GM18861 (cell line): ENCODE results near the gene ZBTB38.

ENCODE experiments used
- ATAC-seq: cut with Tn5 transposase; IDR thresholded peaks from one replicate; pipeline ENCODE4 v1.9.1; 2021; ENCODE audit not compliant: unreplicated experiment

ZBTB38 gene

DNA sequence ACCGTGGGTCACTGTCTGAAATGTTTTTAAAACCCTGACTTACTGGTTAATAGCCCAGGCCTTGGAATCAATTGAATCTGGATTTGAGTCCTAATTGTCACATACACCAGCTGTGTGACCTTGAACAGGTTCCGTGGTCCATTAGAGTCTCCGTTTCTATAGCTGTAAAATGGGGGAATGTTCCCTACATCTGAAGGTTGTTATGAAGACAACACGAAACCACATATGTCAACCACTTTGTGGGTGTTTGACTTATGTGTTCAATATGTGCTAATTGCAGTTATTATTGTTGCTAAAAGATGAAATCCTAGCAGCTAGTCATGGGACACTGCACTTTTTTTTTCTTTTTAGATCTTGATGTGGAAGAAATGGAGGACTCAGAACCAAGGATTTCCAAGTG, 35.3 kb downstream of the ZBTB38 start:
- no peak for ATAC-seq

DNA sequence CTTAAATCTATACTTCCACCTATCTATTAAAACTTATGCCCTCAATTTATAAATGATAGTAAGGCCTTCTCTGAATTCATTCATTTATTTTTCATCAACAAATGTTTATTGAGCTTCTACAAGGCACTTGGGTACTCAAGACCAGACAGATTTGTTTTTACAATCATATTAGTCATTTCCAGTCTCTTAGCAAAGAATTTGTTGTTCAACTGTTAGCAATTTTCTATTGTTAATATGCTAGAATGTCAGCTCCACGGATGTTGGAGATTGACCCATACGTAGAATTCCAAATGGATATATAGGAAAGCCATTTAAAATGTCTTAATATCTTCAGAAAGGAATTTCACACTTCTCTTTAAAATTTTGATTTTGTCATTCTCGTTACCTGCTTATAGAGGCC, 36.7 kb downstream of the ZBTB38 start:
- ATAC-seq = no peak

DNA sequence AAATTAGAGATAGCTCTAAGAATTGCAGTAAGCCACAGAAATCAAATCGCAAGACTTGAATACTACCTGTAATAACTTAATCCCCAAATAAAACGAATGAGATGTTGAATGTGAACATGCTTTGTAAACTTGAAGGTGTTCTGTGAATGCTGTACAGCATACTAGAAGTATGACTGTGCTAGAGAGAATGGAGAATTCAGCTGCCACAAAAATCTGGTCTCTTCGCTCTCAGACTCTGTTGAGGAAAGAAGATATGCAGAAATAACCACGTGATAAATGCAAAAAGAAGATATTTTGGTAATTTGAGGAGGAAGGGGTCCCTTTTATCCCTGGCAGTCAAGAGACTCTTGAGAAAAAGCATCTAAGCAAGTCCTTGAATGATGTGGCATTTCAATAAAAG, 37.3 kb downstream of the ZBTB38 start:
- no peak for ATAC-seq

DNA sequence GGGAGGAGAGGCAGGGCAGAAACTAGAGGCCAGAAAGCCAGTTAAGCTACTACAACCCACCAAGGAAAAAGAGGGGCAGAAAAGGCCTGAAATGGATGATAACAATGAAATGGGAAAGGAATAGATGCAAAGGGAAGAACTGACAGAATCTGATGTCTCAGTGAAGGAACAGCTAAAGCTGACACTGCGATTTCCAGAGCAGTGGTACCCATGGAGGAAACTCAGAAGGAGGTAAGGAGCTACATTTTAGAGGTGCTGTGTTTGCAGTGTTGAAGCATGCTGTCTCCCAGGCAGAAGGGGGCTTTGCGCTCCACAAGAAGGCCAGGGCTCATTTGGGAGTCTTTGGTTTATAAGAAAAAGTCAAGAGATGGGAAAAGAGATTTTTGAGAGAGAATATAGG, 38.0 kb downstream of the ZBTB38 start:
- ATAC-seq = no peak

DNA sequence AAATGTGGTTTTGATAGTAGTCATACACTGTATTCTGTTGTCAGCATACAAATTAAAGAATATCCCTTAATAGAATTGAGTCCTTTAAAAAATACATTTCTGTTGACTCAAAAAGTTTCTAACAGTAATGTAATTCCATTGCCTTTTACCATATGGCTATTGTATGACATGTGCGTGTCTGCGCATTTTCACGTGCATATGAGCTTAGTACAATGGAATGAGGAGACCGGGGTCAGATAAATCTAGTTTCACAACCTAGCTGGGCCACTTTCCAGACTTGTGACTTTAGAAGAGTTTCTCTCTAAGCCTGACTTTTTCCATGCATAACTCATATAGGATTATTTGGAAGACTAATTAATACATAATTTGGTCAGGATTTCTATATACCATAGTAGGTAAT, 38.7 kb downstream of the ZBTB38 start:
- no peak for ATAC-seq

DNA sequence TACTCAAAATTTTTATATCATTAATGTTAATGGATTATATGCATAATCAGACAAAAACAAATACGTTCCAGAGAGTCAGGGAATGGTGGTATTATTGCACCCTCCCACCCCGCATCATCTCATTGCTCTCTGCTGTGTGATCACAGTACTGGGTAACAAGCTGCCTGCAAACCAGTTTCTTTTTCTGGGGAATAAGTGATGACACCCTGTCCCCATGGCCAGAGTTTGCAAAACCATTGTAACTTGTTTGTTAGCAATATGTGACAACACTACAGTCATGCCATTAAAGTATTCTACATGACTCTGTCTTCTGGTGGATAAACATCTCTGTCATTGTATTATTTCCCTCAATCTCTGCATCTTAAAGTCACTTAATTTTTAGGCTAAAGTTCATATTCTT, 39.5 kb downstream of the ZBTB38 start:
- no peak for ATAC-seq

DNA sequence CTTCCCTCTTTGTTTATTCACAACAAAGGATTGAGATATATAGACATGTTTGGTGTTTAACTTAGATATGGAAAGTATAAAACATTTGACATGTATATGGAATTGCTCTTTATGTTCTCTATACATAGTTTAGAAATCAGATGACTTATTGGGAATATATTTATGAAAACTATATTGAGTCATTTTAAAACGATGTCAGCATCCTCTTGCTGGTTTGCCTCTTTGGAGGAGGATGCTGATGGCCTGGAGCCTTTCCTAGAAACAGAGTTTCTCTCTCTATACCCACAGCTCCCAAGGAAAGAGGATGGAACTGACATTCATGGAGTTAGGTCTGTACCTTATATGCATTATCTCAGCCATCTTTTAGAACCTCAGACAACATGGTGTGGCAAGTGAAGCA, 40.3 kb downstream of the ZBTB38 start:
- no peak for ATAC-seq

DNA sequence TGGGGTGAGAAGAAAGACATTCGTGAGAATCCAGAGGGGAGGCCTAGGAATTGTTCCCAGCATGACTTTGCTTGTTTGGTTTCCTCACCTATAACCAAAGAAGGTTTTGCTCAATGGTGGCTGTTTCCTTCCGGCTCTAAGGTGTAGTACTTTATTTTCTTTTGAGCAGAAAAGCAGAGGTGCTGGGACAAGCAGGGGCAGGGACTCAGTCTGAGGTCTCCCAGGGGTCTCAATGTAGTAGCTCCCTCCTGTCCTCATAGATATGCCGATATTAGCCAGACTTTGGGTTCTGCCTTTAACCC, 41.6 kb downstream of the ZBTB38 start:
- ATAC-seq = no peak

DNA sequence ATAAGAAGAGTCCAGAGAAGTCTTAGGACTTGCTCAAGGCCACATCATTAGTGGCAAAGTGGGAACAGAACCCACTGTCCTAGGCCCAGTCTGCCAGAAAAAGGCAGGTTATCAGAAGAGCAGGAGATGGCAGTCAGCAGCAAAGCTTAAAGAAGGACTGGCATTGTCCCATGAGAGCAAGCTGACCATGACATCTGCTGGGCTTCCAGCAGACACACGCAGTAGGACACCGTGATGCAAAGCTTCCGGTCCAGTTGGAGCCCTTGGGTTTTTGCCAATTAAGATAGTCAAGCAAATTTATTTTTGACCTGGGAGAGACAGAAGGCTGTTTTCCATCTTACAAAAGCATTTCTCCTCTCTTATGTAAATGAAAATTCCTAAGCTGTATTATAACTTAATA, 42.1 kb downstream of the ZBTB38 start:
- no peak for ATAC-seq

DNA sequence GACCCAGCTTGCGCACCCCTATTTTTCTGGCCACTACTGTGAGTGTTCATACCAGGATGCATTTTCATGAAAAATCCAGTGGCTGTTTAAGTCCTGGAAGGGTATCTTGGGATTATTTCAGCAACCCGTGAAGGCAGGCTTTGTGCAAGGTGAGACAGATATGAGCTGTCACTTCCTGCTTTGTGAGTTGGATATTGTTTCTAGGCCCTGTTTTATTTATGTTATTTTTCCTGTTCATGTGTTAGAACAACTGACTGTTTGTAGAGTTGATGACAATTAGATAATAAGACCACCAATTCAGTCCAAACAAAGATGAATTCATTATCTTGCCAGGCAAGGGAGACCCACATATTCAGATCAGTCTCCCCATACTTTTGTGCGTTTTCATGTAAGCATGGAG, 42.5 kb downstream of the ZBTB38 start:
- no peak for ATAC-seq

DNA sequence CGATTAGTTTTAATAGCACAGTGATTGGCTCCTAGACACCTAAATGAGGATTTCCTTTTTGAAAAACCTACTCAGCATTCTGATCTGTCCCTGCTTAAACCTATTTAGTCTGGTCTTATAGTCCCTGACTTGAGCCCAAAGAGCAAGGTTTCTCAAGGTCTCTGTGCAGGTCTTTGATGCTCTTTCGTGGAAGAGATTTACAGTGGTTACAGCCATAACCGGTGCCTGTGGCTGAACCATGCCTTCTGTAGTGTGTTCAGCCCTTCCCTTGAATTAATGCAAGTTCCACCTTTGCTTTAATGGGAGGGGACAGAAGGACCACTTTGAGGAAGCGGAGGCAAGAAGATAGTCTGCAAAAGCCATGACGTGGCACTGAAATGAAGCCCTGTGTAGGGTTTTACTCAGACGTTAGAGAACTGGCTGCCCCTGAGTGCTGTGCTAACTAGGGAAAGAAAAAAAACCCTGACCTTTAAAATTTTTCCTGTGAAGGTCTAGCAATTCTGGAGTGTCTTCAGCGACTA, 43.0 kb downstream of the ZBTB38 start:
- ATAC-seq = no peak

DNA sequence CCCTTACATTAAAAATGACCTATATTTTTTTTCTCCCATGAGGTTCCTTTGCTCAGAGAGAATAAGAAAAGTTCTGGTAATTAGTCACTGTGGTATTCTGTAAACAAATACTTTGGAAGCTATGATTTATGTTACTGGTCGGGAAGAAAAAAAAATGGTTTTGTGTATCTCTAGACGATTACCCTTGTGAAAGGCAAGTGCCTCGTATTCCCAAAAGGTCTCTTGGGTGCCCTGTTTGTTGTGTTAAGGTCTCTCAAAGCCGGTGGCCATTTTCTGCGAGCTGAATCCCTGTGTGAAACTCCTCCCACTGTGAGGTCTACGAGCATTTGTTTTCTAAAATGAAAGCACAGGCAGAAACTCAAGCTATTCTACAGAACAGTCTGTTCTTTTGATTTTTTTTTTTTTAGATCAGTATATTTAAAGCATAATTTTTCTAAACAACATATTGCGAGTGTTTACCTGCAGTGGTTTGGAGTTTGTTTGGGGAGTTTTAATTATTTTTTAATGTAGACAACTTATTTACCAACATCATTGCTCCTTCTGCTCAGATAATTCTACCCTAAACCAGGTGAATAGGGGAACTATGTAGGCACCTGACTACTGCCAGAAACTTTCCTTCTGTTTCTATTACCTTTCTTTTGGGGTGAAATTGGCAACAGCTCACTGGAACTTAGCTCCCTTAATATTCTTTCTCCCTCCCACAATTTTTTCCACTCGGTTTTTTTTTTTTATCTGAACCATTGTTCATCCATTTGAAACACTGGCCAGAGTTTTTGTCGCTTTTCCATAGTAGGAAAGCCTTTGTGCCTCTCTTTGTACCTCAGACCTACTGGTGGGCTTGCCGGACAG, 44.0 kb downstream of the ZBTB38 start:
- peak; percentile 39 for ATAC-seq

DNA sequence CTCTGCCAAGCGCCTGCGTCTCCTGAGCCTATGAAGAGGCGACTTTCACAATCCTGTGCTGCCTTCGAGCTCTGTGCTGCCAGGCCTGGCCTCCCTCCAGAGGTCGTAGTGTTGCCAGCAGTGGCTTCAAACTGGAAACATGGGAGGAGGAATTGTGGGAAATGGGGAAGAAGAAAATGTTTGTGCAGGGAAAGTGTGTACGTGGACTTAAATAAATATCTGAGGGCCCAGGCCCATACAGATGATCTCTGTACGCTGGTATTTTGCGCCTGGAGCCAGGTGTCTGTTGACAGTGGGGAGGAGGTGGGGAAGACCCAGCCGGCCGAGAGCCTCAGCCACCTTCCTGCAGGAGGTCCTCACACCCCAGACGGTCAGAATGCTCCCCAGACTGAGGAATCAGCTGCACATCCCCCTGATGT, 44.6 kb downstream of the ZBTB38 start:
- no peak for ATAC-seq

DNA sequence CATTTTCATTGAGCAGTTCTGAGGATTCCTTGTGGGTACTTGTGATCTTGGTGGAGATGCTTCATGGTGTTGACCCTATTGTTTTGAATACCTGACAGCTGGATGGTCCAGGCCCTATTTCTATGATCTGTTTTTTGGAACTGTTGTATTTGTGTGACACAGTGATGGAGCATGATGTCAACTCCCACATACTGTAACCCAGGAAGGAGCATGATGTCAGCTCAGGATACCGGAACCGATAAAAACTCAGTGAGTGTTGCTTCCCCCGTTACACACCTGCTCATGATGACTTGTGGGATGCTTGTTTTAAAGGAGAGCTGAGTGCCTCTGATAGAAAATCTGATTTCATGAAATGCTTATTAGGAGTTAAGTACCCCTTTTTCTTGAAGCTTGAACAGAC, 45.1 kb downstream of the ZBTB38 start:
- ATAC-seq = no peak

DNA sequence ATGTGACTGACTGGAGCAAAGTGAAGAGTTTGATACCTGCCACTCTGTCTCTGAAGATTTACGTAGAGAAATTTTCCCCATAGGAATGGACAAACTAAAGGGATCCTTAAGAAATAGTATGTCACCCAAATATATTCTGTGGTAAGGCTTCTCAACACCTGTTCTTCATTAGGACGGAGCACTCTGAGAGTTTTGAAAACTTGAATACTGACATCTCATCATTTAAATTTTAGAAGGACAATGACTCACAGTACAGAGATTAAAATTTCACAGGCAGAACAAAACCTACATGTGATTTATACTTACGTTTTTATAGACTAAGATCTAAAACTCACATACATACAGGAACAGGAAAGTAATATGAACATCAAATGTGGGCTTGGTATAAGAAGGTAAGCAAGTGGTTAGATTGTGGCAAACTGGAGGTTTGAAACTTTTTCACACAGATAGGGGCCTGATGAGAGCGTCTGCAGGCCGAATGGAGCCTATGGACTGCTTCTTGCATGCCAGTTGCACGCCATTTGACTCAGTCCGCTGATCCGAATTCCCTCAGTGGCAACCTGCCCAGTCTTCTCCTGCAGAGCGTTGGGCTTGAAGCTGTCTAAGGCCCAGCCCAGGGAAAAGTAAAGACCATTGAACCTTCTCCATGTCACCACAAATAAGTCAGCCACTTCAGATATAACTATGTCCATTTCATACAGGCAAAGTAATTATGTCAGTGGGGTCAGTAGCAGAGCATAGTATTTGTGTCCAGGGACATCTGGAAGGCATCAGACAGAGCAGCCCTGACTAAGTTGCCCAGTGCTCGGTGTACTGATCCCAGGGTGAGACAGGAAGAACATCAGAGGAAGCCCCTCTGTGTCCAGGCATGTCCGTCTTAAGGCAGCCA, 45.7 kb downstream of the ZBTB38 start:
- ATAC-seq = no peak

DNA sequence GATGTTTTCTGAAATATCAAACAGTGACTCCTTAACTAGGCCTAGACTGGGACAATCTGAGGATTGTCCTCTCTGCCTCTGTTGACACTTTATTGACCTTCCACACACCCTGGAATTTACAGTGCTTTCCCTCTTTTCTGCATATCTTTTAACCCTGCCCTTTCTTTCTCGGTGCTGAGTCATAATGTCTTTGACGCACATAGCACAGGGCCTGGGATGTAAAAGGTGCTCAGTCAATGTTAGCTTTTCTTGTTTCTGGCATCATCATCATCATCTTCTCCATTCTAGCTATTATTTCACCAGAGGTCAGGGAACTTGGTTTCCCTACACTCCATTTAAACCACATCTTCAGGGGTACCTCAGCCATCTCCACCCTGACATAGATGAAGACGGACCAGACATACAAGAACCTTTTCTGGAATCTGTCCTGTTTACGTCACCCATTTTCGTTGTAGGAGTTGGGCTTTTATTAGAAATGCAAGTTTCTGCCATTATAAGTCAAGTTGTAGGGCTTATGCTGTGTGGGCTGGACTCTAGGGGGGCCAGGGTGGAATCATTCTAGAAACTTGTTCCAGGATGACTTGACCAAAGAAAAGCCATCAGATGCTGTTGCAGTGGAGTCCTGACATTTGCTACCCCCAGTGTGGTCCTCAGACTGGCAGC, 46.6 kb downstream of the ZBTB38 start:
- ATAC-seq = no peak

DNA sequence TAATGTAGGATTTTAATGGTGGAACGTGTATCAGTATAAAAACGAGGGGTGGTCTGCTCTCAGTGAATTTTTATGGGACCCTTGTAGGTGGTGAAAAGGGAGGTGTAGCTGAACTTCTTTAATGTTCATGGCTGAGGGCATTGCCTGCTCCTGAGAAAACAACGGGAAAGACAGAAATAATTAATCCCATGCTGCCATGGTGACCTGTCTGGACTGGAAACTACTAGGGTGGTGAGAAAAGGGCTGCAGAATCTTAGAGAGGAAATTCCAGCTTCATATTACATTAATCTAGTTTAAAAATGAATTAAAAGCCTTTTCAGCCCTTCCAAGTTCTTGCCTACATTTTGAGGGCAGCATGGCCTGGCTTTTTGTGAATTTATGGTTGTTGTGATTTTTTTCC, 47.6 kb downstream of the ZBTB38 start:
- no peak for ATAC-seq
